ENCODE results near the gene SNCB. TPM values are rescaled to one million over a fixed set of nuclear protein-coding genes. Genes with fewer than 3 reads are reported as not detected.

The SNCB gene
- total and polyA plus RNA-seq, 2 of the 4 experiments (the other 2 are of a cell fraction), result 0.41 TPM; not detected in 1

DNA sequence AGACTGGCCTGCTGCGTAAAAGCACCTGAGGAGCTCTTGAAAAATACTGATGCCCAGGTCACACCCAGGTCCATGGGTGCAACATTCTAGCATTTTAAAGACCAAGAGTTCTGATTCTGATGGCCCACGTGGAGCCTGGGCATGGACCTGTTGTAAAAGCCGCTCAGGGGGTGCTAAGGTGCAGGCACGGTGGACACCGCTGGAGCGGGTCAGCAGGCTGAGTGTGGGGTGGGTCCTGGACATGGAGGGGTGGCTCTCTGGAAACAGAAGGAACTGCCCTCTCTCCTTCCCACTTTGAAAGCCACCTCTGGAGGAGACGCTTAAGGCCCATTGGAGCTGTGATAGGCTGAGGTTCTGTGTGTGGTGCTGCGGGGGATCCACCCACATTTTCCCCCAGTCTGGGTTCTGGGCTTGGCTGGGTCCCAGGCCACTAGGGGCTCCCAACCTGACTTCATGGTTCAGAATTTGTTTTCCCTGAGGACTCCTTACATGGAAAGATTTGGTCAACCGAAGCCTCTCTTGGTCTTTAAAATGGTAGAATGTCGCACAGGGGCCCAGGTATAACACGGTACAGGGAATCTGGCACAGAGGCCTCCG is 37.0 kb downstream of the SNCB start:
- CTCF ChIA-PET, result no interaction called here
- no peak overlapping the region for H2BK120ac ChIP-seq (ENCODE audit: low read depth, low read length)
- no peak overlapping the region for H2BK20ac ChIP-seq (ENCODE audit: low read depth, low read length)
- H2AK5ac ChIP-seq (ENCODE audit: low read depth, low read length), result no peak overlapping the region
- TF ChIP-seq MAFK (IDR thresholded peaks at IDR 0.05; ENCODE audit: low read depth, low read length) (no peak), BHLHE40 (IDR thresholded peaks at IDR 0.05; ENCODE audit: low read depth, low read length) (no peak), RCOR1 (IDR thresholded peaks at IDR 0.05; ENCODE audit: insufficient replicate concordance, low read length) (no peak), MXI1 (IDR thresholded peaks at IDR 0.05; ENCODE audit: borderline replicate concordance, low read depth, low read length) (no peak), POLR2A (IDR thresholded peaks at IDR 0.05; ENCODE audit: low read depth, low read length) (no peak), NFE2L2 (IDR thresholded peaks at IDR 0.05; ENCODE audit: low read depth, low read length) (no peak), MAZ (IDR thresholded peaks at IDR 0.05; ENCODE audit: borderline replicate concordance, low read depth, low read length) (no peak), SMC3 (IDR thresholded peaks at IDR 0.05; ENCODE audit: low read depth, low read length) (no peak)
- TF ChIP-seq, protein P1, sequence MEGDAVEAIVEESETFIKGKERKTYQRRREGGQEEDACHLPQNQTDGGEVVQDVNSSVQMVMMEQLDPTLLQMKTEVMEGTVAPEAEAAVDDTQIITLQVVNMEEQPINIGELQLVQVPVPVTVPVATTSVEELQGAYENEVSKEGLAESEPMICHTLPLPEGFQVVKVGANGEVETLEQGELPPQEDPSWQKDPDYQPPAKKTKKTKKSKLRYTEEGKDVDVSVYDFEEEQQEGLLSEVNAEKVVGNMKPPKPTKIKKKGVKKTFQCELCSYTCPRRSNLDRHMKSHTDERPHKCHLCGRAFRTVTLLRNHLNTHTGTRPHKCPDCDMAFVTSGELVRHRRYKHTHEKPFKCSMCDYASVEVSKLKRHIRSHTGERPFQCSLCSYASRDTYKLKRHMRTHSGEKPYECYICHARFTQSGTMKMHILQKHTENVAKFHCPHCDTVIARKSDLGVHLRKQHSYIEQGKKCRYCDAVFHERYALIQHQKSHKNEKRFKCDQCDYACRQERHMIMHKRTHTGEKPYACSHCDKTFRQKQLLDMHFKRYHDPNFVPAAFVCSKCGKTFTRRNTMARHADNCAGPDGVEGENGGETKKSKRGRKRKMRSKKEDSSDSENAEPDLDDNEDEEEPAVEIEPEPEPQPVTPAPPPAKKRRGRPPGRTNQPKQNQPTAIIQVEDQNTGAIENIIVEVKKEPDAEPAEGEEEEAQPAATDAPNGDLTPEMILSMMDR (conservative IDR thresholded peaks at IDR 0.05; ENCODE audit: low read depth, low read length), result no peak
- peaks cover 2% of the 10 kb centered on the region for H3K9me1 ChIP-seq (ENCODE audit: insufficient read depth, low read length)
- no peak overlapping the region for H3K4ac ChIP-seq (ENCODE audit: low read depth, low read length)
- H4K20me1 ChIP-seq (ENCODE audit: insufficient read depth, low read length), result no peaks in the 10 kb centered on the region
- H3K9ac ChIP-seq (ENCODE audit: low read depth, low read length), result no peak overlapping the region
- no peaks in the 10 kb centered on the region for H3K4me1 ChIP-seq (ENCODE audit: control insufficient read depth, insufficient read depth, low read length)
- H3K14ac ChIP-seq (replicated peaks; ENCODE audit: low read depth, low read length), result no peak overlapping the region
- no TSS peak for BruUV-seq (replicated peaks)
- no peak overlapping the region for H4K8ac ChIP-seq (ENCODE audit: low read depth in 2 of 2, low read length in 2 of 2)
- H3K36me3 ChIP-seq (ENCODE audit: control insufficient read depth, insufficient read depth, low read length), result no peaks in the 10 kb centered on the region; the same call in 1 of the 2 replicates
- H2AK9ac ChIP-seq (replicated peaks; ENCODE audit: low read depth, low read length, poor library complexity), result no peak overlapping the region
- WGBS, 2 experiments (ENCODE audit: extremely low coverage in 2 of 2, insufficient read length in 1 of 2), result 98% methylated on average over 5 of the region's 12 CpGs; no CpG with 5 or more reads in 1 of the 2 experiments
- dilution Hi-C loops (cut with HindIII; ENCODE audit: low sequenced_read_pairs, unreplicated experiment) (no loop called here), in situ Hi-C loops (cut with MboI; ENCODE audit: low sequenced_read_pairs) (no loop called here), intact Hi-C loops (cut with micrococcal nuclease) (no loop called here)
- no peaks in the 10 kb centered on the region for H3K27me3 ChIP-seq (ENCODE audit: control insufficient read depth, insufficient read depth, low read length)
- H3K27ac ChIP-seq (ENCODE audit: insufficient read depth, low read length), result no peak overlapping the region
- no peaks in the 10 kb centered on the region for H3K79me1 ChIP-seq (ENCODE audit: low read depth in 1 of 2, low read length in 2 of 2)
- no peak overlapping the region for H3K18ac ChIP-seq (ENCODE audit: low read depth, low read length)
- H2AFZ ChIP-seq (replicated peaks; ENCODE audit: low read length, poor library complexity), result no peak overlapping the region
- H2BK5ac ChIP-seq (ENCODE audit: low read depth, low read length, poor library complexity, severe bottlenecking), result no peak overlapping the region
- POLR2A ChIA-PET (ENCODE audit: unreplicated experiment), result no interaction called here
- H3K9me3 ChIP-seq (ENCODE audit: control insufficient read depth, insufficient read depth, low read length), result no peaks in the 10 kb centered on the region
- no peak overlapping the region for H3K56ac ChIP-seq (ENCODE audit: extremely low read depth, insufficient read depth, low read length)
- no peak overlapping the region for H4K5ac ChIP-seq (ENCODE audit: low read depth, low read length)
- H4K91ac ChIP-seq (ENCODE audit: insufficient read depth, low read depth, low read length), result no peak overlapping the region
- H3K4me3 ChIP-seq (ENCODE audit: insufficient read depth, low read depth, low read length), result no peak overlapping the region
- ATAC-seq (ENCODE audit: low read depth), result no peak
- no peak overlapping the region for H3K4me2 ChIP-seq (ENCODE audit: low read depth, low read length)
- DNase-seq, result no peak
- H3K23ac ChIP-seq (ENCODE audit: low read depth, low read length), result no peak overlapping the region
- H2BK15ac ChIP-seq (ENCODE audit: low read depth, low read length), result no peak overlapping the region

All from IMR-90 (cell line).